GM10847 (cell line): ENCODE data around the gene AGBL4.

Experiments
- POLR2A ChIP-seq: IDR thresholded peaks from 2 replicates; pipeline ENCODE4 v1.6.1; 2011; ENCODE audit not compliant: insufficient read length; ENCODE audit errors: extremely low read depth

AGBL4 gene

GRCh38 chr1:48524892-48525467 is 1498.8 kb downstream of the AGBL4 start:
- TF ChIP-seq POLR2A, result no peak

GRCh38 chr1:48523558-48523957 is 1500.2 kb downstream of the AGBL4 start:
- no peak for TF ChIP-seq POLR2A

GRCh38 chr1:48506870-48507269 is 1516.9 kb downstream of the AGBL4 start:
- no peak for TF ChIP-seq POLR2A

GRCh38 chr1:48500541-48501450 is 1523.0 kb downstream of the AGBL4 start:
- TF ChIP-seq POLR2A, result no peak

- no peak for TF ChIP-seq POLR2A
These were observed 1524.5 kb downstream of the AGBL4 start for GRCh38 chr1:48499211-48499735.

- no peak for TF ChIP-seq POLR2A
These were observed 1525.5 kb downstream of the AGBL4 start for GRCh38 chr1:48498096-48498791.

GRCh38 chr1:48495911-48496310 is 1527.8 kb downstream of the AGBL4 start:
- TF ChIP-seq POLR2A, result no peak

GRCh38 chr1:48495166-48495565 is 1528.6 kb downstream of the AGBL4 start:
- TF ChIP-seq POLR2A, result no peak

GRCh38 chr1:48493970-48494769 is 1529.6 kb downstream of the AGBL4 start:
- TF ChIP-seq POLR2A, result no peak

GRCh38 chr1:48493041-48493440 is 1530.7 kb downstream of the AGBL4 start:
- TF ChIP-seq POLR2A, result no peak

- TF ChIP-seq POLR2A, result no peak
These were observed 1531.4 kb downstream of the AGBL4 start for GRCh38 chr1:48492392-48492791.

- TF ChIP-seq POLR2A, result no peak
These were observed 1535.0 kb downstream of the AGBL4 start for GRCh38 chr1:48488721-48489120.
